Hematopoietic multipotent progenitor cell treated with erythropoietin and hydrocortisone succinate and interleukin-3 and kit ligand, for 4 days (in vitro differentiated cells): Measurements from ENCODE around the gene MYLK.

Source experiments
- DNase-seq: peaks from one replicate; pipeline ENCODE4 v3.0.0-alpha.2; 2015

The MYLK gene

GRCh38 chr3:123791898-123792297 is 92.2 kb downstream of the MYLK start:
- no peak for DNase-seq

GRCh38 chr3:123791417-123791816 is 92.7 kb downstream of the MYLK start:
- DNase-seq = no peak

- DNase-seq = no peak
Observed at GRCh38 chr3:123791073-123791370, 93.1 kb downstream of the MYLK start.

- no peak for DNase-seq
Observed at GRCh38 chr3:123790254-123791072, 93.7 kb downstream of the MYLK start.

- no peak for DNase-seq
Observed at GRCh38 chr3:123789760-123790159, 94.4 kb downstream of the MYLK start.

GRCh38 chr3:123789160-123789559 is 95.0 kb downstream of the MYLK start:
- no peak for DNase-seq

GRCh38 chr3:123788710-123789109 is 95.4 kb downstream of the MYLK start:
- DNase-seq = no peak

GRCh38 chr3:123787133-123787532 is 97.0 kb downstream of the MYLK start:
- DNase-seq = no peak

GRCh38 chr3:123785602-123786001 is 98.5 kb downstream of the MYLK start:
- no peak for DNase-seq

GRCh38 chr3:123783811-123784210 is 100.3 kb downstream of the MYLK start:
- DNase-seq = no peak

- no peak for DNase-seq
Observed at GRCh38 chr3:123783050-123783689, 101.0 kb downstream of the MYLK start.

GRCh38 chr3:123782488-123782887 is 101.6 kb downstream of the MYLK start:
- DNase-seq = no peak

- DNase-seq = no peak
Observed at GRCh38 chr3:123781571-123782275, 102.4 kb downstream of the MYLK start.

- no peak for DNase-seq
Observed at GRCh38 chr3:123781138-123781537, 103.0 kb downstream of the MYLK start.

- no peak for DNase-seq
Observed at GRCh38 chr3:123780656-123781055, 103.5 kb downstream of the MYLK start.

- DNase-seq = no peak
Observed at GRCh38 chr3:123779655-123780231, 104.4 kb downstream of the MYLK start.

GRCh38 chr3:123778991-123779622 is 105.0 kb downstream of the MYLK start:
- DNase-seq = no peak

- no peak for DNase-seq
Observed at GRCh38 chr3:123778525-123778924, 105.6 kb downstream of the MYLK start.

GRCh38 chr3:123776071-123776782 is 107.9 kb downstream of the MYLK start:
- DNase-seq = no peak

- no peak for DNase-seq
Observed at GRCh38 chr3:123774474-123774873, 109.7 kb downstream of the MYLK start.

- no peak for DNase-seq
Observed at GRCh38 chr3:123773681-123774431, 110.3 kb downstream of the MYLK start.

GRCh38 chr3:123769356-123769743 is 114.8 kb downstream of the MYLK start:
- DNase-seq = no peak
